ENCODE results near the gene KMT5B. TPM values are rescaled to one million over a fixed set of nuclear protein-coding genes. Genes with fewer than 3 reads are reported as not detected.

Gene KMT5B
- total RNA-seq, 1 experiment from 2014 or later = 35.1 TPM

- H3K4me1 ChIP-seq (ENCODE audit: control insufficient read depth in 1 of 2, insufficient read depth in 2 of 2, low read length in 2 of 2) = peaks cover 0 to 5% of the 10 kb centered on the region in 2 experiments; a peak in 1 of 4 replicates
- intact Hi-C loops (cut with micrococcal nuclease) = no loop called here
- H3K4me2 ChIP-seq (ENCODE audit: low read length) = no peak overlapping the region
- no TSS peak for BruUV-seq (replicated peaks)
- no peaks in the 10 kb centered on the region for H3K27me3 ChIP-seq (ENCODE audit: insufficient read depth, low read length)
- ATAC-seq = no peak
- peaks cover 68% of the 10 kb centered on the region for H3K79me2 ChIP-seq (ENCODE audit: insufficient read depth, low read length)
- H3K9me2 ChIP-seq (ENCODE audit: insufficient read depth) = no peaks in the 10 kb centered on the region
- H3K9me3 ChIP-seq (ENCODE audit: control insufficient read depth in 1 of 2, insufficient read depth in 1 of 2, low read depth in 1 of 2, low read length in 2 of 2) = no peaks in the 10 kb centered on the region
- H3K4me3 ChIP-seq (replicated peaks in 1 of 2; ENCODE audit: low read depth in 1 of 2, low read length in 2 of 2) = no peak overlapping the region
- DNase-seq (ENCODE audit: low read depth, low spot score) = no peak
- H4K20me1 ChIP-seq (ENCODE audit: insufficient read depth) = 0 out of 2 replicates have a peak, but pooled peaks cover 3% of the 10 kb centered on the region
- no peak overlapping the region for H2AFZ ChIP-seq (ENCODE audit: low read depth, low read length, poor library complexity, severe bottlenecking)
- no peak overlapping the region for H3K27ac ChIP-seq (ENCODE audit: low read depth, low read length)
- CTCF ChIA-PET = interaction anchor here (1.1 kb wide), 1 partner anchor 19 kb away, joined by 4 read pairs; no protein-coding TSS in a partner anchor
- H3K9ac ChIP-seq (ENCODE audit: low read length) = no peak overlapping the region
- POLR2A ChIA-PET = no interaction called here
- H3K36me3 ChIP-seq (ENCODE audit: control insufficient read depth in 1 of 2, insufficient read depth in 2 of 2, low read length in 2 of 2) = peaks cover 0 to 3% of the 10 kb centered on the region in 2 experiments; a peak in 2 of 4 replicates
- TF ChIP-seq POLR2A (IDR thresholded peaks at IDR 0.05; ENCODE audit: borderline replicate concordance, extremely low read depth, insufficient read depth, insufficient read length) = no peak
- no peak for TF ChIP-seq ZNF274 (IDR thresholded peaks at IDR 0.05; ENCODE audit: low read depth, low read length)
- TF ChIP-seq CBX3 (IDR thresholded peaks at IDR 0.05; ENCODE audit: low read depth) = no peak
- no peak for TF ChIP-seq YY1 (IDR thresholded peaks at IDR 0.05; ENCODE audit: extremely low read depth, insufficient replicate concordance, low read depth, low read length)
- no peak for TF ChIP-seq EZH2phosphoT487 (IDR thresholded peaks at IDR 0.05; ENCODE audit: borderline replicate concordance)
- TF ChIP-seq EGR1 (IDR thresholded peaks at IDR 0.05; ENCODE audit: low read depth) = no peak
- no peak for TF ChIP-seq CTCF (IDR thresholded peaks at IDR 0.05 in 2 of 3, conservative IDR thresholded peaks at IDR 0.05 in 1 of 3; ENCODE audit: borderline replicate concordance in 1 of 3, insufficient read depth in 1 of 3, low read depth in 2 of 3, low read length in 2 of 3)
- no peak for TF ChIP-seq SRF (IDR thresholded peaks at IDR 0.05; ENCODE audit: low read depth)
- TF ChIP-seq ZFX (IDR thresholded peaks at IDR 0.05) = no peak
- no peak for TF ChIP-seq ATF3 (IDR thresholded peaks at IDR 0.05)
- no peak for TF ChIP-seq SIN3A (IDR thresholded peaks at IDR 0.05; ENCODE audit: low read depth)
- no peak for TF ChIP-seq SP1 (IDR thresholded peaks at IDR 0.05; ENCODE audit: low read depth)
- TF ChIP-seq ZBTB33 (IDR thresholded peaks at IDR 0.05; ENCODE audit: extremely low read depth, insufficient replicate concordance, low read length) = no peak
- TF ChIP-seq TCF7L2 (IDR thresholded peaks at IDR 0.05; ENCODE audit: borderline replicate concordance, extremely low read depth, insufficient read depth, insufficient read length) = no peak
- TF ChIP-seq POLR2AphosphoS5 (IDR thresholded peaks at IDR 0.05; ENCODE audit: low read depth, low read length) = no peak
- no peak for TF ChIP-seq ELF1 (IDR thresholded peaks at IDR 0.05; ENCODE audit: borderline replicate concordance, low read depth)
- RAD21 ChIA-PET (ENCODE audit: low non-redundant PET in 1 of 2, low total read pairs in 2 of 2, uncharacterized antibody in 2 of 2, unreplicated experiment in 2 of 2) = no interaction called here
Measured at GRCh38 chr11:68189888-68190287, 23.2 kb downstream of the KMT5B start.

All from HCT116 (cell line).